GM12878 (cell line): ENCODE data around the gene ZNRF3. TPM values are rescaled to one million over a fixed set of nuclear protein-coding genes. Genes with fewer than 3 reads are reported as not detected.

Source experiments
- ATAC-seq: fragments of 200-7000 bp; cut with Tn5 transposase; 3 replicates; pipeline ENCODE4 v1.9.1; 2020; ENCODE audit warnings: mild to moderate bottlenecking, moderate library complexity
- BruUV-seq: library from RNA; stranded (reverse); fragments of 400-500 nt; replicated peaks from 2 replicates; lab custom pipeline; 2021; lab: Mats Ljungman, UMichigan
- CTCF ChIA-PET: fragments of 300-600 bp; sonication (Branson Sonifier 250); formaldehyde crosslinking; extraction: SDS; loops from one replicate; lab custom pipeline; 2021; ENCODE audit warnings: inconsistent platforms; lab: Yijun Ruan, JAX
- POLR2A ChIA-PET: fragments of 350-600 bp; formaldehyde crosslinking; extraction: SDS; loops from one replicate; lab custom pipeline; 2021; ENCODE audit warnings: inconsistent platforms; lab: Charles Lee
- RAD21 ChIA-PET: fragments of 300-600 bp; sonication (Branson Sonifier 250); formaldehyde crosslinking; loops from one replicate; lab custom pipeline; 2023; ENCODE audit warnings: antibody characterized with exemption; ENCODE audit not compliant: unreplicated experiment; lab: Charles Lee
- SMC1A ChIA-PET: fragments of 300-600 bp; sonication (Branson Sonifier 250); formaldehyde crosslinking; loops from one replicate; lab custom pipeline; 2023; ENCODE audit not compliant: unreplicated experiment, uncharacterized antibody; lab: Charles Lee
- DNase-seq: peaks from one replicate; pipeline ENCODE4 v3.0.0-alpha.2; 2011; ENCODE audit warnings: low read depth, low spot score
- FAIRE-seq: peaks from 3 replicates; lab custom pipeline; 2011; peaks lifted over from hg19 to GRCh38; lab: Jason Lieb, UNC
- H2AFZ ChIP-seq: 2 replicates; pipeline ENCODE4 v1.6.0; 2011; ENCODE audit warnings: low read depth, low read length, control low read depth; ENCODE audit not compliant: control insufficient read depth
- H3K27ac ChIP-seq: 2 replicates; pipeline ENCODE4 v1.5.1; 2011; ENCODE audit warnings: control low read depth; ENCODE audit not compliant: control insufficient read depth, insufficient read depth
- H3K27me3 ChIP-seq, 2 experiments: replicated peaks in 1 of 2; 2 replicates each; pipeline versions ENCODE4 v1.6.0 to v1.6.1; 2011; ENCODE audit warnings: low read length in 1 of 2; ENCODE audit not compliant: control insufficient read depth in 2 of 2, insufficient read depth in 2 of 2
- H3K36me3 ChIP-seq, 2 experiments: 2 replicates each; pipeline ENCODE4 v1.5.1; 2011; ENCODE audit warnings: low read length in 1 of 2; ENCODE audit not compliant: control insufficient read depth in 2 of 2, insufficient read depth in 2 of 2
- H3K4me1 ChIP-seq: 2 replicates; pipeline ENCODE4 v1.6.1; 2011; ENCODE audit warnings: mild to moderate bottlenecking, low read length, moderate library complexity, mixed read lengths; ENCODE audit not compliant: control insufficient read depth, insufficient read depth
- H3K4me2 ChIP-seq: 2 replicates; pipeline ENCODE4 v1.6.0; 2011; ENCODE audit warnings: control low read depth; ENCODE audit not compliant: control insufficient read depth, insufficient read depth
- H3K4me3 ChIP-seq: fragments of 200-600 bp; sonication (generic); 2 replicates; pipeline ENCODE4 v1.5.1; 2016
- H3K79me2 ChIP-seq: 2 replicates; pipeline ENCODE4 v1.6.0; 2011; ENCODE audit warnings: low read length; ENCODE audit not compliant: control insufficient read depth, insufficient read depth
- H3K9ac ChIP-seq: 2 replicates; pipeline ENCODE4 v1.8.0; 2011; ENCODE audit warnings: low read length, control low read depth, mixed read lengths; ENCODE audit not compliant: control insufficient read depth, insufficient read depth
- H3K9me3 ChIP-seq: replicated peaks from 3 replicates; pipeline ENCODE4 v1.5.1; 2011; ENCODE audit warnings: mild to moderate bottlenecking, low read length; ENCODE audit not compliant: control insufficient read depth, insufficient read depth
- H4K20me1 ChIP-seq: 2 replicates; pipeline ENCODE4 v1.6.0; 2011; ENCODE audit not compliant: control insufficient read depth, insufficient read depth
- ATF2 ChIP-seq: IDR thresholded peaks from 2 replicates; pipeline ENCODE4 v1.6.1; 2012; ENCODE audit warnings: low read length, inconsistent platforms
- BCL11A ChIP-seq: IDR thresholded peaks from 2 replicates; pipeline ENCODE4 v1.6.1; 2011; ENCODE audit warnings: low read depth, low read length
- CHD2 ChIP-seq: IDR thresholded peaks from 2 replicates; pipeline ENCODE4 v1.6.1; 2011; ENCODE audit warnings: low read depth, low read length, improper control_type of control experiment, borderline replicate concordance
- CTCF ChIP-seq, 3 experiments: IDR thresholded peaks in 2 of 3; conservative IDR thresholded peaks in 1 of 3; 2 replicates each; pipeline ENCODE4 v1.5.1; 2011; ENCODE audit warnings: low read depth in 3 of 3, low read length in 3 of 3, mild to moderate bottlenecking in 3 of 3, control low read depth in 2 of 3, moderate library complexity in 2 of 3, inconsistent platforms in 1 of 3, mixed read lengths in 1 of 3; ENCODE audit not compliant: control insufficient read depth in 2 of 3, insufficient read depth in 1 of 3; ENCODE audit errors: extremely low read depth in 1 of 3
- ETV6 ChIP-seq, 2 experiments: fragments of 450-650 bp in 1 of 2; IDR thresholded peaks in 1 of 2; conservative IDR thresholded peaks in 1 of 2; 2 replicates each; pipeline ENCODE4 v1.6.1; 2014; ENCODE audit warnings: antibody characterized with exemption in 1 of 2, borderline replicate concordance in 1 of 2, low read depth in 1 of 2, mild to moderate bottlenecking in 1 of 2, moderate library complexity in 1 of 2
- HDAC2 ChIP-seq: fragments of 200-600 bp; sonication (generic); IDR thresholded peaks from 2 replicates; pipeline ENCODE4 v1.6.1; 2017
- JUNB ChIP-seq: IDR thresholded peaks from 2 replicates; pipeline ENCODE4 v1.6.1; 2016; ENCODE audit warnings: antibody characterized with exemption, mild to moderate bottlenecking
- MLLT1 ChIP-seq: fragments of 450-650 bp; IDR thresholded peaks from 2 replicates; pipeline ENCODE4 v1.6.1; 2016; ENCODE audit warnings: mild to moderate bottlenecking
- NFYB ChIP-seq: IDR thresholded peaks from 2 replicates; pipeline ENCODE4 v1.6.1; 2011; ENCODE audit warnings: low read depth, mild to moderate bottlenecking, low read length, improper control_type of control experiment, moderate library complexity; ENCODE audit not compliant: insufficient read depth
- PRDM15 ChIP-seq: fragments of 450-650 bp; formaldehyde crosslinking; IDR thresholded peaks from 2 replicates; pipeline ENCODE4 v1.4.0; 2020; ENCODE audit warnings: mild to moderate bottlenecking, moderate library complexity
- RFX5 ChIP-seq: IDR thresholded peaks from 2 replicates; pipeline ENCODE4 v1.6.1; 2011; ENCODE audit warnings: low read depth, low read length, improper control_type of control experiment
- STAT1 ChIP-seq: fragments of 450-650 bp; conservative IDR thresholded peaks from 2 replicates; pipeline ENCODE4 v1.6.1; 2014; ENCODE audit warnings: antibody characterized with exemption, mild to moderate bottlenecking
- STAT3 ChIP-seq: IDR thresholded peaks from 2 replicates; pipeline ENCODE4 v1.6.1; 2011; ENCODE audit warnings: low read depth, low read length, improper control_type of control experiment
- YY1 ChIP-seq: IDR thresholded peaks from 2 replicates; pipeline ENCODE4 v1.6.1; 2011; ENCODE audit warnings: low read depth, mild to moderate bottlenecking, low read length
- ZZZ3 ChIP-seq: IDR thresholded peaks from 2 replicates; pipeline ENCODE4 v1.6.1; 2011; ENCODE audit warnings: low read depth; ENCODE audit not compliant: control insufficient read depth, insufficient read length
- WGBS: methylation state at CpG from one replicate; pipeline ENCODE4 v1.1.6; 2016; ENCODE audit warnings: low lambda C conversion rate; ENCODE audit not compliant: insufficient replicate concordance, insufficient coverage; ENCODE audit errors: missing lambda C conversion rate; 5-methylcytosine and 5-hydroxymethylcytosine counted together
- in situ Hi-C: fragments of 300-500 bp; cut with MboI; formaldehyde crosslinking; loops from 9 replicates; pipeline ENCODE4 v1.14.3; 2018; ENCODE audit warnings: mixed read lengths
- intact Hi-C: fragments of 100-400 bp; cut with micrococcal nuclease; formaldehyde crosslinking; loops from one replicate; pipeline ENCODE4 v1.14.2; 2022; ENCODE audit not compliant: unreplicated experiment
- polyA plus RNA-seq, 11 experiments: library from polyadenylated mRNA; depleted of rRNA in 4 of 11; unstranded in 6 of 11; stranded (reverse) in 5 of 11; fragments of >200 nt; fragmentation: Nextera tagmentation in 4 of 11; fragmentation: Illumina TruSeq in 1 of 11; extraction: Ambion mirVana in 4 of 11; extraction: Trizol in 1 of 11; gene quantifications; 1 replicate in 1 of 11; 2 replicates in 10 of 11; pipeline versions ENCODE4 v1.2.1 to v1.2.3, GENCODE V29; 2011 to 2016; ENCODE audit warnings: inconsistent platforms in 2 of 11, missing spikeins in 2 of 11, low read depth in 1 of 11
- total RNA-seq, 4 experiments: library from RNA; depleted of rRNA in 3 of 4; stranded (reverse); fragments of >200 nt in 3 of 4; fragmentation: Illumina TruSeq in 1 of 4; extraction: Trizol in 1 of 4; gene quantifications; 2 replicates each; pipeline versions ENCODE4 v1.2.1 to v1.2.3, GENCODE V29; 2013 to 2021

Gene ZNRF3
- total and polyA plus RNA-seq, 10 of the 15 experiments (the other 5 are each of a cell fraction or from before 2014, with no cell fraction given) = 0.05 to 2.4 (median 0.46) TPM

GRCh38 chr22:28927630-28928029 is 44.3 kb downstream of the ZNRF3 start:
- no peak overlapping the region for H3K27ac ChIP-seq
- FAIRE-seq = no peak
- H3K79me2 ChIP-seq = no peaks in the 10 kb centered on the region
- no peak overlapping the region for H3K4me3 ChIP-seq
- ChIA-PET RAD21 (interaction anchor here (1.0 to 8.9 kb wide), 9 partner anchors 9 to 72 kb away, joined by 3 to 64 read pairs (median 4); no protein-coding TSS in a partner anchor), CTCF (interaction anchor here (0.6 to 2.2 kb wide), 9 partner anchors 9 to 228 kb away, joined by 3 to 9 read pairs (median 4); no protein-coding TSS in a partner anchor)
- peaks cover 0 to 6% of the 10 kb centered on the region in 2 experiments; a peak in 1 of 4 replicates for H3K27me3 ChIP-seq
- no TSS peak for BruUV-seq
- no peak overlapping the region for H3K9ac ChIP-seq
- no peaks in the 10 kb centered on the region for H3K36me3 ChIP-seq
- H4K20me1 ChIP-seq = no peaks in the 10 kb centered on the region
- H3K4me2 ChIP-seq = no peak overlapping the region
- TF ChIP-seq HDAC2 (no peak), ETV6 (conservative IDR thresholded peaks at IDR 0.05 in 1 of 2, IDR thresholded peaks at IDR 0.05 in 1 of 2; ENCODE audit: borderline replicate concordance in 1 of 2, low read depth in 1 of 2) (no peak), NFYB (no peak), RFX5 (no peak), BCL11A (no peak), YY1 (no peak), STAT3 (no peak), ZZZ3 (no peak), STAT1 (no peak), ATF2 (no peak), PRDM15 (CRISPR knock-in tag) (no peak), MLLT1 (no peak), CTCF (IDR thresholded peaks at IDR 0.05 in 2 of 3, conservative IDR thresholded peaks at IDR 0.05 in 1 of 3; ENCODE audit: control insufficient read depth in 2 of 3, extremely low read depth in 1 of 3, insufficient read depth in 1 of 3, low read depth in 3 of 3, low read length in 3 of 3) (no peak), JUNB (no peak), CHD2 (no peak)
- TF ChIP-seq, all 136 proteins: peak for 0
- no peak for ATAC-seq
- intact Hi-C loops = no loop called here
- Histone ChIP-seq H3K9me3 (no peaks in the 10 kb centered on the region), H3K4me1 (no peaks in the 10 kb centered on the region; the same call in 1 of the 2 replicates), H2AFZ (no peak overlapping the region)
- in situ Hi-C loops = no loop called here
- ChIA-PET POLR2A (interaction anchor here (0.5 to 1.5 kb wide), 7 partner anchors 8 to 142 kb away, joined by 3 to 4 read pairs (median 3); no protein-coding TSS in a partner anchor), SMC1A (interaction anchor here (0.6 to 3.9 kb wide), 20 partner anchors 9 to 112 kb away, joined by 3 to 17 read pairs (median 4); no protein-coding TSS in a partner anchor)
- WGBS = 32% methylated on average over 2 of the region's 2 CpGs
- no peak for DNase-seq
